Heart right ventricle (tissue), 16 donors: ENCODE data around the gene CAV3. TPM values are rescaled to one million over a fixed set of nuclear protein-coding genes. Genes with fewer than 3 reads are reported as not detected.

Experiments
- ATAC-seq, 8 donors: fragments of 200-7000 bp; cut with Tn5 transposase; one replicate each; pipeline ENCODE4 v1.9.1; 2020; ENCODE audit warnings: mild to moderate bottlenecking in 8 of 8, moderate library complexity in 8 of 8, moderate number of reproducible peaks in 1 of 8
- DNase-seq, 2 donors: peaks; one replicate each; pipeline ENCODE4 v3.0.0-alpha.2; 2020
- H3K27ac ChIP-seq, 10 donors: fragments of 200-600 bp; sonication (generic) in 2 of 10; one replicate each; pipeline versions ENCODE4 v1.5.0 to v1.8.0; 2020 to 2022; ENCODE audit warnings: mild to moderate bottlenecking in 3 of 10
- H3K27me3 ChIP-seq, 7 donors: fragments of 200-600 bp; one replicate each; pipeline ENCODE4 v1.8.0; 2021 to 2022; ENCODE audit warnings: mild to moderate bottlenecking in 2 of 7
- H3K36me3 ChIP-seq, 9 donors: fragments of 200-600 bp; sonication (generic) in 1 of 9; one replicate each; pipeline versions ENCODE4 v1.5.0 to v1.8.0; 2020 to 2022; ENCODE audit warnings: mild to moderate bottlenecking in 2 of 9
- H3K4me1 ChIP-seq, 9 donors: fragments of 200-600 bp; sonication (generic) in 1 of 9; one replicate each; pipeline versions ENCODE4 v1.5.0 to v1.8.0; 2020 to 2022; ENCODE audit warnings: mild to moderate bottlenecking in 4 of 9
- H3K4me3 ChIP-seq, 10 donors: fragments of 200-600 bp; sonication (generic) in 2 of 10; one replicate each; pipeline versions ENCODE4 v1.5.0 to v1.8.0; 2020 to 2022; ENCODE audit warnings: mild to moderate bottlenecking in 7 of 10, moderate library complexity in 2 of 10
- H3K9me3 ChIP-seq, 11 donors: fragments of 200-600 bp in 10 of 11; sonication (generic) in 2 of 11; one replicate each; pipeline versions ENCODE4 v1.5.0 to v1.8.0; 2013 to 2022; ENCODE audit warnings: mild to moderate bottlenecking in 2 of 11, control low read depth in 1 of 11, moderate library complexity in 1 of 11
- WGBS, 2 donors: extraction: QIAGEN DNeasy Blood & Tissue Kit; methylation state at CpG; one replicate each; pipeline ENCODE4 v1.1.7; 2013; ENCODE audit warnings: inconsistent platforms in 1 of 2; 5-methylcytosine and 5-hydroxymethylcytosine counted together
- intact Hi-C, 10 donors: fragments of 100-400 bp; cut with DNase I; formaldehyde crosslinking; loops; one replicate each; pipeline versions ENCODE4 v1.11.1 to v1.14.2; 2022
- polyA plus RNA-seq, 2 donors: library from polyadenylated mRNA; stranded (reverse); fragments of 200-250 nt; gene quantifications; one replicate each; pipeline ENCODE4 v1.2.3, GENCODE V29; 2013
- total RNA-seq, 10 donors: library from RNA; stranded (reverse); fragmentation: NEBNext Ultra II Directional in 3 of 10; extraction: Animal tissue kit (Norgen Biotek cat#: 25700) in 3 of 10; gene quantifications; one replicate each; pipeline versions ENCODE4 v1.2.1 to v1.2.4, GENCODE V29; 2021 to 2023
- TF ChIP-seq, protein P1 (sequence below), 9 donors: fragments of 200-600 bp; sonication (generic) in 2 of 9; IDR thresholded peaks; one replicate each; pipeline versions ENCODE4 v1.5.0 to v1.8.0; 2021 to 2022; ENCODE audit warnings: antibody characterized with exemption in 9 of 9, mild to moderate bottlenecking in 5 of 9, moderate library complexity in 1 of 9
- donor health status: Arrhythmogenic right ventricular cardiomyopathy.
- donor health status: ischemic (EF 13 %, LVEDD 7.1; RV severe dilation, severe dysfunction).
- donor health status: healthy with polysubstance abuse.
- donor health status: DM: no; HTN: yes; CAD: no.
- donor health status: DM: no; HTN: no; CAD: no.
- donor health status: ischemic (EF 25% LVEDD 6.9; RV normal size, moderate dysfunction).
- donor health status: ischemic (EF 25% LVEDD 5.7; RV mildly dilated, moderate dysfunction).
- donor health status: healthy.
- donor health status: DM: yes; HTN: yes; CAD: no.
- donor health status: Ischemic cardiomyopathy.
- donor health status: ischemic (EF 35%, LVEDD 5.7; RV mildly dilated, moderate dysfunction).
- donor health status: nonischemic (EF 11% LVEDD 7.7; RV severe dilation, severe dysfunction).
- donor health status: DM: yes; HTN: yes; CAD: no.
- donor health status: PGD.
- donor health status: ischemic (EF 29% LVEDD 5.4; RV normal size, mild dysfunction).
- donor health status: nonischemic (EF 23%, LVEDD 6.1; RV moderate dilation, normal function).

CAV3 gene
- total and polyA plus RNA-seq, 12 donors, result 16.8 to 32.4 (median 23.9) TPM

DNA sequence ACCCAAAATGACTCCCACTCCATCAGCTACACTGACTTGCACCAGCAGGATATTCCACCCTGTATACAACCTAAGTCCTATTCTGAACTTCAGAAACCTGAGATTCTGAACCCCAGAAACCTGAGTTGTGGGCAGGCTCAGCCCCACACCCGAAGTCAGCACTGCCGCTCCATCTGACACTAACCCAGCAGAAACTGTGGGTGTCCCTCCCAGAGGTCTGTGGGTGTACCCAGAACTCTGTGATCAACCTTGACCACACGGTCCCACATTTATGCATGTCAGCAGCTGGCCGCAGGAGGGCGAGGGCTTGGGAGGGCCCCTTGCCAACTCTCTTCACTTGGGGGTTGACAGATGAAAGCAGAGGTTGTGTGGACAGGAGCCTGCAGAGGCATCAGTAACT, 26.5 kb downstream of the CAV3 start:
- Histone ChIP-seq H3K27ac (no peak overlapping the region), H3K27me3 (no peaks in the 10 kb centered on the region), H3K4me1 (peaks cover 0 to 5% (median 0%) of the 10 kb centered on the region in 9 donors), H3K36me3 (no peaks in the 10 kb centered on the region), H3K9me3 (no peaks in the 10 kb centered on the region), H3K4me3 (no peak overlapping the region)
- ATAC-seq, result no peak
- DNase-seq, result no peak
- TF ChIP-seq, protein P1, sequence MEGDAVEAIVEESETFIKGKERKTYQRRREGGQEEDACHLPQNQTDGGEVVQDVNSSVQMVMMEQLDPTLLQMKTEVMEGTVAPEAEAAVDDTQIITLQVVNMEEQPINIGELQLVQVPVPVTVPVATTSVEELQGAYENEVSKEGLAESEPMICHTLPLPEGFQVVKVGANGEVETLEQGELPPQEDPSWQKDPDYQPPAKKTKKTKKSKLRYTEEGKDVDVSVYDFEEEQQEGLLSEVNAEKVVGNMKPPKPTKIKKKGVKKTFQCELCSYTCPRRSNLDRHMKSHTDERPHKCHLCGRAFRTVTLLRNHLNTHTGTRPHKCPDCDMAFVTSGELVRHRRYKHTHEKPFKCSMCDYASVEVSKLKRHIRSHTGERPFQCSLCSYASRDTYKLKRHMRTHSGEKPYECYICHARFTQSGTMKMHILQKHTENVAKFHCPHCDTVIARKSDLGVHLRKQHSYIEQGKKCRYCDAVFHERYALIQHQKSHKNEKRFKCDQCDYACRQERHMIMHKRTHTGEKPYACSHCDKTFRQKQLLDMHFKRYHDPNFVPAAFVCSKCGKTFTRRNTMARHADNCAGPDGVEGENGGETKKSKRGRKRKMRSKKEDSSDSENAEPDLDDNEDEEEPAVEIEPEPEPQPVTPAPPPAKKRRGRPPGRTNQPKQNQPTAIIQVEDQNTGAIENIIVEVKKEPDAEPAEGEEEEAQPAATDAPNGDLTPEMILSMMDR (IDR thresholded peaks at IDR 0.05), result no peak
- WGBS, 2 donors, result 80 to 82% methylated on average over 5 of the region's 5 CpGs
- intact Hi-C loops, result loop anchor here in 2 of 10 donors (10.0 kb wide), 1 partner anchor 95 kb away; no protein-coding TSS in a partner anchor

DNA sequence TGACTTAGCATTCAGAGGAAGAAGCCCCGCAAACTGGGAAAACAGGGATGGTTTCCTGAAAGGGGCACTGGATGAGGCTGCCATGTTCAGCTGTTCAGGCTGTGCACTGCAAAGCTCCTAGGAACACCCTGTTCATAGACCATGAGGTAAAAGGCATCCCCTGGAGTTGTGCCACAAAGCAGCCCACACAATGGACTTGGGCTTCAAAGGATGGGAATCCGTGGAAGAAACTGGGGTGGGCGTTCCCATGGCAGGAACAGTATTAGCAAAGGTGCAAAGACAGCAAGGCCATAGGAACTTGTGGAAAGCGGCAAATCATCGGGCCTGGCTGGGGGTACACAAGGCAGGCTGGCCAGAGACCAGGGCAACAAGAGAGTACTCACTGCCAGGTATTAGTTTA, 26.9 kb downstream of the CAV3 start:
- Histone ChIP-seq H3K4me3 (no peak overlapping the region), H3K36me3 (no peaks in the 10 kb centered on the region), H3K27me3 (no peaks in the 10 kb centered on the region), H3K9me3 (no peaks in the 10 kb centered on the region), H3K4me1 (peaks cover 0 to 5% (median 0%) of the 10 kb centered on the region in 9 donors), H3K27ac (no peak overlapping the region)
- DNase-seq (no peak), ATAC-seq (no peak)
- TF ChIP-seq, protein P1 (IDR thresholded peaks at IDR 0.05), result no peak
- intact Hi-C loops, result loop anchor here in 2 of 10 donors (10.0 kb wide), 1 partner anchor 96 kb away; no protein-coding TSS in a partner anchor
- WGBS, 2 donors, result 83% methylated on average over 5 of the region's 5 CpGs

GRCh38 chr3:8761866-8762265, 28.3 kb downstream of the CAV3 start:
- DNase-seq (no peak), ATAC-seq (no peak)
- WGBS, 2 donors, result 85 to 88% methylated on average over 5 of the region's 5 CpGs
- no peaks in the 10 kb centered on the region for H3K9me3 ChIP-seq
- no peak overlapping the region for H3K4me3 ChIP-seq
- peaks cover 0 to 5% (median 2%) of the 10 kb centered on the region in 7 donors for H3K27me3 ChIP-seq
- peaks cover 0 to 5% (median 0%) of the 10 kb centered on the region in 9 donors for H3K4me1 ChIP-seq
- H3K27ac ChIP-seq, result no peak overlapping the region
- TF ChIP-seq, protein P1 (IDR thresholded peaks at IDR 0.05), result no peak
- intact Hi-C loops, result loop anchor here in 2 of 10 donors (10.0 kb wide), 1 partner anchor 97 kb away; no protein-coding TSS in a partner anchor
- no peaks in the 10 kb centered on the region for H3K36me3 ChIP-seq

DNA sequence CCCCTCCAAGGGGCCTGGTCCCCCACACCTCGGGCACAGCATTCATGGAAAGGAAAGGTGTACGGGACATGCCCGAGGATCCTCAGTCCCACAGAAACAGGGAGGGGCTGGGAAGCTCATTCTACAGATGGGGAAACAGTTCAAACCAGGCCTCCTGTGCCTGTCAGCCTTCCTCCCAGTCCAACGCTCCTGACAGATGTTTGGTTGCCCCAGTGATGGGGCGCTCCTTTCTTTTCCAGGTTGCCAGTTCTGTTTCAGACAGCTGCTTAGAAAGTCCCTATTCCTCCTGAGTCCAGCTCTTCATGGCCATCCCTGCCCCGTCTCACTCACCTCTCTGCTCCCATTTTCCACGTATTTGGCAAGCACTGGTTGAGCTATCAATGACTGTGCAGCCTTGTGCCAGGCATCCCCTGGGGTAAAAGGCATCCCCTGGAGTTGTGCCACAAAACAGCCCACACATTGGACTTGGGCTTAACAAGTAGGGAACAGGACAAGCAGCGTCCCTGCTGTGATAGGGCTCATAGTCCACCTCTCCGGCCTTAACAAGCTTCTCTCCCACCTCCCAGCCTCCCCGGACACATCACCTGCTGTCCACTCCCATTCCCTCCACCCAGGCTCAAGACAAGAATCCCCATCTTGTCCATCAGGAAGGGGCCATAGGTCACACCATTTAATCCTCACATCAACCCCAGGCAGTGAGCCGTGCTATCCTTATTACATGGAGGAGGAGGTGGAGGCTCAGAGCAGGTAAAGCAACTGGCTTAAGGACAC, 29.2 kb downstream of the CAV3 start:
- intact Hi-C loops, result loop anchor here in 2 of 10 donors (10.0 kb wide), 1 partner anchor 98 kb away; no protein-coding TSS in a partner anchor
- Histone ChIP-seq H3K27me3 (peaks cover 0 to 14% (median 11%) of the 10 kb centered on the region in 7 donors), H3K4me1 (peaks cover 0 to 6% (median 3%) of the 10 kb centered on the region in 9 donors), H3K27ac (no peak overlapping the region), H3K36me3 (no peaks in the 10 kb centered on the region), H3K9me3 (no peaks in the 10 kb centered on the region), H3K4me3 (no peak overlapping the region)
- ATAC-seq (no peak), DNase-seq (no peak)
- 87 to 88% methylated on average over 11 of the region's 11 CpGs for WGBS, 2 donors
- TF ChIP-seq, protein P1 (IDR thresholded peaks at IDR 0.05), result no peak
